ENCODE results near the gene ONECUT2.
"Not testable (repeated sequence)": the region's sequence is repeated elsewhere in the genome, so short reads cannot be mapped to it uniquely, and the experiment has no call there.

The ONECUT2 gene

GRCh38 chr18:57434536-57435494, at the start of gene ONECUT2:
ONECUT2 (plus strand) TSS chr18:57435374; CDS start chr18:57435717, 343 bp downstream.
- DNase-seq (ENCODE audit: low spot score) = peak; percentile 85

DNA sequence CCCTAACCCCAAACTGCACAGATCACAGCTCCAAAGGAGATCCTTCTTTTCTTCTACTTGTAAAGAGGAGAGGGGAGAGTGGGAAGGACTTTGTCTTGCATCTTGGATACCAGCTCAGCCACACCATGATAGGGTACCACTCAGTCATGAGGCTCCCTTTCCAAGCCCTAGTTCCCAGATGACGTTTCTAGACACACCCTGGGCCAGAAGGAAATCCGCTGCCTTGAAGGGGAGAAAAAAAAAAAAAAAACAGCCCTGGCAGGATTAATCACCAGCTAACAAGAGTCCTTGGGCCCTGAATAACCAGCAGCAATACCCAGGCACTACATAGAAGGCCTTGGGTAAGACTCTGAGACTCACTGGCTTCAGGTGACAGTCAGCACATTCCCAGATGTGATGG, 45.9 kb upstream of the ONECUT2 start:
- no peak for DNase-seq (ENCODE audit: low spot score)

DNA sequence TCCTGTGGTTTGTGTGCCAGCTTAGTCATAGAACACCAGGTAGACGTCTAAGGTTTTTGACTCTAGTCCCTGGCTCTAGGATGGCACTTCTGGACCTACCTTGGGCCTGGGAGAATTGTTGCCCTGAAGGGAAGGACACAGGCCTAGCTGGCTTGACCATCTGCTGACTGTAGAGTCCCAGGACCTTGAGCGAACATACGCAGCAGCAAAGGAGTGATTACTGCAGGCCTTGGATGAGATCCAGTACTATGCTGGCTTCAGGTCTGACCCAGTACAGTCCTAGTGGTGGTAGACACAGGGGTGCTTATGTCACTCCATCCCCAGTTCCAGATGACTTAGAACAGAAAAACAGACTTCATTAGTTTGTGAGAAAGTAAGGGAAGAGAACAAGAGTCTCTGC, 45.1 kb upstream of the ONECUT2 start:
- DNase-seq (ENCODE audit: low spot score) = no peak

DNA sequence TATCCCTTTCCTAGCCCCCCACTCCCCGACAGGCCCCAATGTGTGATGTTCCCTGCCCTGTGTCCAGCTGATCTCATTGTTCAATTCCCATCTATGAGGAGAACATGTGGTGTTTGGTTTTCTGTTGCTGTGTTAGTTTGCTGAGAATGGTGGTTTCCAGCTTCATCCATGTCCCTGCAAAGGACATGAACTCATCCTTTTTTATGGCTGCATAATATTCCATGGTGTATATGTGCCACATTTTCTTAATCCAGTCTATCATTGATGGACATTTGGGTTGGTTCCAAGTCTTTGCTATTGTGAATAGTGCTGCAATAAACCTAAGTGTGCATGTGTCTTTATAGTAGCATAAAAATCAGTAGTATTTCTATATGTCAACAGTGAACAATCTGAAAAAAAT, 40.4 kb upstream of the ONECUT2 start:
- not testable (repeated sequence) for DNase-seq (ENCODE audit: low spot score)

DNA sequence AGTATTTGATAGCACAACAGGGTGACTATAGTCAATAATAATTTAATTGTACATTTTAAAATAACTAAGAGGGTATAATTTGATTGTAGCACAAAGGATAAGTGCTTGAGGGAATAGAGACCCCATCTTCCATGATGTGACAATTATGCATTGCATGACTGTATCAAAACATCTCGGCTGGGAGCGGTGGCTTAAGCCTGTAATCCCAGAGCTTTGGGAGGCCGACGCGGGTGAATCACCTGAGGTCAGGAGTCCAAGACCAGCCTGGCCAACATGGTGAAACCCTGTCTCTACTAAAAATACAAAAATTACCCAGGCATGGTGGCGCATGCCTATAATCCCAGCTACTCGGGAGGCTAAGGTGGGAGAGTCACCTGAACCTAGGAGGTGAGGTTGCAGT, 38.3 kb upstream of the ONECUT2 start:
- not testable (repeated sequence) for DNase-seq (ENCODE audit: low spot score)

- no peak for DNase-seq (ENCODE audit: low spot score)
These were observed 37.6 kb upstream of the ONECUT2 start for GRCh38 chr18:57397440-57398132.

GRCh38 chr18:57404345-57404744, 30.8 kb upstream of the ONECUT2 start:
- DNase-seq (ENCODE audit: low spot score) = no peak

DNA sequence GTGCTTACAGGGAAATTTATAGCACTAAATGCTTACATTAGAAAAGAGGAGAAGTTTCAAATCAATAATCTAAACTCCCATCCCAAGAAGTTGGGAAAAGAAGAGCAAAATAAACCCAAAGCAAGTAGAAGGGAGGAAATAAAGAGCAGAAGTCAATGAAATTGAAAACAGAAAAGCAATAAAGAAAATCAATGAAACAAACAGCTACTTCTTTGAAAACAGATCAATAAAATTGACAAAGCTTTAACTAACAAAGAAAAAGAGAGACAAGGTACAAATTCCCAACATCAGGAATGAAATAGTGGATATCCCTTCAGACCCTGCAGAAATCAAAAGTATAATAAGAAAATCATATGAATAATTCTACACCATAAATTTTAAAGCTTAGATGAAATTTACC, 25.5 kb upstream of the ONECUT2 start:
- no peak for DNase-seq (ENCODE audit: low spot score)

- DNase-seq (ENCODE audit: low spot score) = no peak
These were observed 24.4 kb upstream of the ONECUT2 start for GRCh38 chr18:57410749-57411148.

DNA sequence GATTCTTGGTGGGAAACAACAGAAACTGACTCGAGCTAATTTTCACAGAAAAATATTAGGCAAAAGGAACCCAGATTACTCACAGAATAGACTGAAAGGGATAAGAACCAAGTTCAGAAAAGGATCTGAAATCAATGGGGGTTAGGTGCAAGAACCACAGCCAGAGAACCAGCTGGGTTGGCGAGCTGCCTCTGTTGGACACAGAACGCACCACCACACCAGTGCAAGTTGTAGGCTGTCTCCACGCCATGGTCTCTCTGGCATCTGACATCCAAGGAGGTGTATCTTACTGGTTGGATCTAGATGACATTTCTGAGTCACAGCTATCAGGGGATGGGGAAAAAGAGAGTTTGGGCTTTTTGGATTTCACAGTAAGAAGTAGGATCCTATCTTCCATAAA, 18.6 kb upstream of the ONECUT2 start:
- DNase-seq (ENCODE audit: low spot score) = no peak

- DNase-seq (ENCODE audit: low spot score) = no peak
These were observed 12.8 kb upstream of the ONECUT2 start for GRCh38 chr18:57422313-57422872.

DNA sequence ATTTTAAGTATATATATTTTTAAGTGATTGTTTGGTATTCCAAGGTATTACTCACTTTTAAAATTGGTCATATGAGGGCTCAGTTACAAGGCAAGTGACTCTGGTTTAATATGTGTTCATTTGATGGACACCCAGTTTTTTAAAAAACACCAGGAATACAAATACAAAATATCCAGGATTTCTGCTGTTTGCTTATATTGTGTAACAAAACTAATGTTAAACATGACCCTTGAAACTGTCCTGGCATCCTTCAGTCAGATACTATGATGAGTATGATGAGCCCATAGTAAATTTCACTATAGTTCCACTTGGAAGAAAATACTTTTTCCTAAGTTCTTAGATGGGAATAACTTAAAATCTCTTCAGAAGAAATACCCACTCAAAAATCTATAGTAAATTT, 11.4 kb upstream of the ONECUT2 start:
- no peak for DNase-seq (ENCODE audit: low spot score)

GRCh38 chr18:57425096-57425495, 10.1 kb upstream of the ONECUT2 start:
- no peak for DNase-seq (ENCODE audit: low spot score)

- DNase-seq (ENCODE audit: low spot score) = no peak
These were observed 9.0 kb upstream of the ONECUT2 start for GRCh38 chr18:57426187-57426586.

- no peak for DNase-seq (ENCODE audit: low spot score)
These were observed 7.6 kb upstream of the ONECUT2 start for GRCh38 chr18:57427429-57428201.

DNA sequence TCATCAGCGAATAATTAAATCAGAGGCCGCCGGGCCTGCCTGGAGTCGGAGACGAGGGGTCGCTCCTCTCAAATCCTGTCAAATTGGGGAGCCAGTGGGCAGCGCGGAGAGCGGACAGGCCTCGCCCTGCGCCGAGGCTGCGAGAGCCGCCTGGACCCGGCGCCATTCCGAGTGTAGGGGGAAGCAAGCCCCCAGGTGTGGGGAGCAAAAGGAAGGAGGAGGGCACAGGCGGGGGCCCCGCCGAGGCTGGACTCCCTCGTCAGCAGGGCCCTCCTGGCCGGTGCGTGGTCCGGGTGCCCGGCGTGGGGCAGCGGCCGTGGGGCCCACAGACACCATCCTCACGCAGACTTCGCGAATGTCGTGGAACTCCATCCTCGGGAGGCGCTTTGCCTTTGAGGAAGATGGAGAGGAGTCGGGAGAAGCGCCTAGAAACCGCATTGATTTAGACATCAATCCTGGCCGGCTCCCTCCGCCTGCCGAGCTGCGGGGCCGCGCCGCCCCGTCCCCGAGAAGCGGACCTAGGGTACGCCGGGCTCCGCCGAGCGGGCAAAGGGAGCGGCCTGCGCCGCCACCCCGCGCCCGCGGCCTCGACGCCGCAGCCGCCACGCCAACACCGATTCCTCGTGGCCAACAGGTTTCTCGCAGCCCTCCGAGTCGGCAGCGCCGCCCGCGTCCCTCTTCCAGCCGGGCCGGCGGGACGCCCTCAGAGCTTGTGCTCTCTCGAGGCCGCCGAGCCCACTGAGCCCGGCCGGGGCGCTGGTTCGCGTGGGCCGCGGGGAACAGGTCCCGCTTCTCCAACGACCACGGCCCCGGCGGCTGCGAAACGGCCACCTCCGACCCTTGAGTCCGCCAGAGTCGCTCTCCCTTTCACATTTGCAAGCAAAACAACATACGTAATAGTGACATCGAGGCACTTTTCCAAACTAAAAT, 6.7 kb upstream of the ONECUT2 start:
- no peak for DNase-seq (ENCODE audit: low spot score)

DNA sequence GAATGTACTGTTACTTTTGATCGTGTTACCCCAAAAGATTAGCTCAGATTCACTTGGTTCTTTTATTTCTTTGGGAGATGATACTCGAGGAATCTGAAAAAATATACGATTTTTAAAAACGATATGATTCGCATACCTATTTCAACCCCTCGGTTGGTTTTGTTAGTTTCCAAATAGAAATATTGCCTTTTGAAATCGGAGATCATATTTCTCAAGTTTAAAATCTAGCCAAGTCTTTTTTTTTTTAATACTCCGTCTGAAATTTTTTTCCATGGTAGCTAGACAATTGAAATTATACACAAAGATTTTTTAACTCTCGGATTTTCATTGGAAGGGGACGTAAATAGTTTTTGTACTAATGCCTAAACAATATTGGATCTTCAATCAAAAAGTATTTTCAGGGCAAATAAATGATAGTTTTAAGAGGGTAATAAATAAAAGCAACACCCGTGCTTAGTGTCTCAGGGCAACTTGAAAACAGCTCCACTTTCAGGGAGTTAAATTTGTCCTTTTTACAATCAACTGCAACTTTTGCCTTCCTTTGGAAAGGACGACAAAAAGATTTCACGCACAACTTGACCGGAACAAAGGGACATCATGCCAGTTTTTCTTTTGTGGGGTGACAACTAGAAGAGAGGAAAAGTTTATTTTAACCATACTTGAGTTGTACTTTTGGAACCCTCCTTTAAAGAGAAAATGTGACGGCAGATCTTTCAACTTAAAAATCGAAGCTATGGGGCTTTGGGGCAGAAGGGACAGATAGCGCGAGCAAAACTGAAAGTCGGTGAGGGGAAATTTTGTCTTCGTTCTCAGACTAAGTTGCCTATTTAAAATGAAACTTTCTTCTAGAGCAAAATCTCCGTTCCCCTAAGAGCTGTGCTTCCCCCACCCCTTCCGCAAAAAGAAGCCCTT, 5.8 kb upstream of the ONECUT2 start:
- no peak for DNase-seq (ENCODE audit: low spot score)

DNA sequence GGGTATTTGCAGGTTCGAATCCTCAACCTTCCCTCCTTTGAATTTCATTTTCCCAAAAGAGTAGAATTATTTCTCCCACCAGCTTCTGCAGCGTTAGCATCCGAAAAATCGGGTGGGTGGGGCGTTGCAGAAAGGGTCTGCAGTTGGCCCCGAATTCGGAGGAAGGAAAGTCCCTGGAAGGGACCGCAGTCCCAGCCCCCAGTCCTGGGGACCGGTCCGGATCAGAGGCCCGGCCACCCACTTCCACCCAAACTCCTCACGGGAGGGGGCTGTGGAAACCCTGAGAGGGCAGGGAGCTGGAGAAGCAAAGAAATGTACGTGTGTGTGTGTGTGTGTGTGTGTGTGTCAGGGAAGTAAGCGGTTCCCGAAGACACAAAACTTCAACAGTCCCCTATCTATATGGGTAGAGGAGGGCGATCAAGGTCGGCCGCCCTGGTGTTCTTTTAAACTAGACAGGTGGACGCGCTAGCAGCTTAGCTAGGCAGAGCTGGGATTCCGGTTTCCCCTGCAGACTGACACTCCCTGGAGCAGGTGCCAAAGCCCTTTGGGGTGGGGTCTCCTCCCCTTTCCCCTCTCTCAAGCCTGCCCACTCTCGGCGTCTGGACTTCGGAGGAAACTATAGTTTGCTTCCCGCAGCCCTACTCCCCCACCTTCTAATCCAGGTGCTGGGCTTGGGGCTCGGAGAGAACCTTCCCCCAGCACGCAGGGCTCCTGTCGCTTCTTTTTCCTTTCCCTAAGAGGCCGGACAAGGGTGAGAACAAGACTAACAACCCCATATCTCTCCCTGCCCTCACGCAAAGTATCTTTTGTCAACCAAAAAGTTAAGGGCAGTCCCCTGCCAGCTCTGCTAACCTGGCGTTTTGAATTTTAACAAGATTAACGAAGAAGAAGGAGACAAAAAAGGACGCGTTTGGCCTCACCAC, 4.8 kb upstream of the ONECUT2 start:
- no peak for DNase-seq (ENCODE audit: low spot score)

- no peak for DNase-seq (ENCODE audit: low spot score)
These were observed 4.2 kb upstream of the ONECUT2 start for GRCh38 chr18:57431002-57431382.

Data from pons (tissue), 1 donor.